GM19351 (cell line): ENCODE results near the gene TBX3.
"Not testable (repeated sequence)": the region's sequence is repeated elsewhere in the genome, so short reads cannot be mapped to it uniquely, and the experiment has no call there.

Experiments used
- ATAC-seq: cut with Tn5 transposase; IDR thresholded peaks from one replicate; pipeline ENCODE4 v1.9.1; 2021; ENCODE audit warnings: mild to moderate bottlenecking, moderate library complexity; ENCODE audit not compliant: unreplicated experiment

The TBX3 gene

DNA sequence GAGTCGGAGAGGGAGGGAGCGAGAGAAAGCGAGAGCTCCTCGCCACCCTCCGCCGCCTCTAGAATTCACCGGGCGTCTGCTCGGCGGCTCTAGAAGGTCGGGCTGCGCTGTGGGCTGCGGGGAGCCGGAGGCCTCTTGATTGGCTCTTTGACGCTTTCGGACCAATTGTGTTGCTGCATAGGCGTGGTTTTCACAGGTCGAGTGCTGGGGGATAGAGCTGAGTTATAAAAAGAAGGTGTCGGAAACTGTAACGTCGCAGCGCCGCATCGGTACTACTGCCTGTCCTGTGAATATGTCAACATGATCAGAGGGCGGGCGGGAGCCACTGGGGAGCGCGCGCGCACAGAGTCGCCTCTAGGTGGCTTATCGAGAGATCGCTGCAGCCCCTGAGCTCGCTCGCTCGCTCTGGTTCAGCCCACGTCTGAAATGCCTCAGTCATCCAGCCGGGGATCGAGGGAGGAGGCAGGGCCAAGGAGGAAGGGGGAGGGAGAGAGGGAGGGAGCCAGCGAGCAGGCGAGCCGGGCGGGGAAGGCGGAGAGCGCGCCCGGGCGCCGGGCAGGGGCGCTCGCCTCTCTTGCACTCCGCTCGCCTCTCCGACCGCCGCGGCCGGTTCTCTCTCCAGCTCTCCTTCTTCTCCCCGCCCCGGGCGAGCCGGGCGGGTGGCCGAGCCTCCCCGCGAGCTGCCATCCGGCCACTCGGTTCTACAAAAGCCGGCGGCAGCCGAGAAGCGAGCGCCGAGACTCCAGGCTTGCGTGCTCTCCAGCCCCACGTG is at the start of gene TBX3:
Gene TBX3 (minus strand): TSS at position 78 of the 772 bp plus-strand sequence. CDS start 975 bp downstream, outside the sequence.
- ATAC-seq, result no peak

DNA sequence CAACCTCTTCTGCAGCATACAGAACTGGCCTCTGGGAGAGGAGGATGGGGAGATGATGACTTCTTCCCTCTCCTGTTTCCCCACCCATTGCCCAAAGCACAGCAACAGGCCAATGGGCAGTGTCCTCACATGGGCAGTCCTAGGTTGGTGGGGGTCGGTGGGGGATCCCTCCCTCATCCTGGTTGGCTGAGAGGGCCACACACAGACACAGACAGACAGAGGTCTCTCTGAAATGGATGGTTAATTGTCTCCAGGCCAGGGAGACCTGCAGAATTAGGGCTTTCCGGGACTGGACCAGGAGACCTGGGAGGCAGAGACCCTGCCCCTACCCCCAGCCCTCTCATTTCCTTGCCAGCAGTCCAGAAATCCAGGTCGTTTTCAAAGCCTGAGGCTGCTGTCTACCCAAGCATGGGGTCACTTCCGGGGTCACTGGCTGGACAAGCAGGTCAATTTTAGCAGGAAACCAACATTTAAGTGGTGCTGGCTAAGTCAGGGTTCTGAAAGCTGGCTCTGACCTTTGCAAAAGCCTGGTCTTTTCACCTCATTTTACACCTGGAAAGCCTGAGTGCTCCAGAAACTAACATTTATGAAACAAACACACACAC is 48.6 kb upstream of the TBX3 start:
- ATAC-seq, result no peak

DNA sequence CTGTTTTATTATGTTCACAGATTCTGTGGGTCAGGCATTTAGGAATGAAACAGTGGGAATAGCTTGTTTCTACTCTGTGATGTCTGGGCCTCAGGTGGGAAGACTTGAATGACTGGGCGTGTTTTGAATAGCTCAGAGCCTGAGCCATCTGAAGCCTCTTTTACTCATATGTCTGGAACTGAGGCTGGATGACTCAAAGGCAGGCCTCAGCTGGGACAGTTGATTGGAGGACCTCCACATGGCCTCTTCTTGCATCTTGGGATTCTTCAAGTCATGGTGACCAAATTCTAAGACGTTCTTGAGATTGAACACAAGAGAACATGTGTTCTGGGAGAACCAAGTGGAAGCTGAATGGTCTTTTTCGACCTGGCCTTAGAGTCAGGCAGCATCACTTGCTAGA is 45.8 kb upstream of the TBX3 start:
- ATAC-seq, result no peak

DNA sequence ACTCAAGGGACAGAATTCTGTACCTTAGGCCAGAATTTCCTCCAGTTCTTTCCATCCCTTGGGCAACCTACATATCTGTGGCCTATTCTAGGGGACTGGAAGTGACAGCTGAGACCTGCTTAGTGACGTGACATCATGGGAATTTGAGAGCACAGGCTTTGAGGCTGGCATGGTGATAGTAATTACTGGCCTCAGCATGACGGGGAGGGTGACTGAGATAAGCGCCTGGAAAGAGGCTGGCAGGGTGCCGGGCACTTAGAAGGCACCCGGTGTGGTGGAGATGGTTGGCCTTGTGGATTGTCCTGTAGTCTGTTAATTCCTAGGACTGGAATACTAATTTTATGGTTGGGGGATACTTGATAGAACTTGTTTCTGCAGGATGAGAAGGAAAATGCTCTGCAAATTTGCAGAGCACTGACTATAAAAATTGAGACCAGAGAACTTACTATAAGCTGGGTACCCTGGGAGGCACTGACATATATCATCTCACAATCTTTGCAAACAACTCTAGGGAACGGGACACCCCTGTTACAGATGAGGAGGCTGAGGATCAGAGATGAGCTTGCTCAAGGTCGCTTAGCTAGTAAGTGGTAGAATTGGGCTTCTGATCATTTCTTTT is 42.2 kb upstream of the TBX3 start:
- no peak for ATAC-seq

DNA sequence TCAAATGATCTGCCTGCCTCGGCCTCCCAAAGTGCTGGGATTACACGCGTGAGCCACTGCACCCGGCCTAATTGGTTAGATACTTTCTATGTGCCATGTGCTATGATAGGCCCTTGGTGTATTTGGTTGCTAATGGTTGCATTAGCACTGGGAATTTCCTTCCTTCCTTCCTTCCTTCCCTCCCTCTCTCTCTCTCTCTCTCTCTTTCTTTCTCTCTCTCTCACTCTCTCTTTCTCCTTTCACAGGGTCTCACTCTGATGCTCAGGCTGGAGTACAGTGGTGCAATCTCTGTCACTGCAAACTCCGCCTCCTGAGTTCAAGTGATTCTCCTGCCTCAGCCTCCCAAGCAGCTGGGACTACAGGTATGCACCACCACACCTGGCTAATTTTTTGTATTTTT is 38.2 kb upstream of the TBX3 start:
- ATAC-seq, result not testable (repeated sequence)

DNA sequence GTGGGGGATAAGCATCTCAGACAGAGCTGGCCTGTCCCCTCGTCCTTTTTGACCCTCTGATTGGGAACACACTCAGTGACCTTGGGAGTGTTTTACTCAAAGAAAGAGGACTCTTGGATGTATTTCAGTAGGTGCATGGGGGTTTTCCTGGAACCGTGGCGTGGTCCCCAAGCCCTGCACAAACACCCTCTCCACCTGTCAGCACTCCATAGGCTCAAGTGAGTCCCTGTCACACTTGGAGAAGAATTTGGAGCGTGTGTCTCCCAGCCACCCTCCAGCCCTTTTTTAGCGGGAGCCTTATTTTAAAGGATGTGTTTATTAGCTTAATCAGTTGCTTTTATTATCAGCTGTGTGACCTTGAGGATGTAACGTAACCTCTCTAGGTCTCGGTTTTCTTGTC is 37.3 kb upstream of the TBX3 start:
- no peak for ATAC-seq

DNA sequence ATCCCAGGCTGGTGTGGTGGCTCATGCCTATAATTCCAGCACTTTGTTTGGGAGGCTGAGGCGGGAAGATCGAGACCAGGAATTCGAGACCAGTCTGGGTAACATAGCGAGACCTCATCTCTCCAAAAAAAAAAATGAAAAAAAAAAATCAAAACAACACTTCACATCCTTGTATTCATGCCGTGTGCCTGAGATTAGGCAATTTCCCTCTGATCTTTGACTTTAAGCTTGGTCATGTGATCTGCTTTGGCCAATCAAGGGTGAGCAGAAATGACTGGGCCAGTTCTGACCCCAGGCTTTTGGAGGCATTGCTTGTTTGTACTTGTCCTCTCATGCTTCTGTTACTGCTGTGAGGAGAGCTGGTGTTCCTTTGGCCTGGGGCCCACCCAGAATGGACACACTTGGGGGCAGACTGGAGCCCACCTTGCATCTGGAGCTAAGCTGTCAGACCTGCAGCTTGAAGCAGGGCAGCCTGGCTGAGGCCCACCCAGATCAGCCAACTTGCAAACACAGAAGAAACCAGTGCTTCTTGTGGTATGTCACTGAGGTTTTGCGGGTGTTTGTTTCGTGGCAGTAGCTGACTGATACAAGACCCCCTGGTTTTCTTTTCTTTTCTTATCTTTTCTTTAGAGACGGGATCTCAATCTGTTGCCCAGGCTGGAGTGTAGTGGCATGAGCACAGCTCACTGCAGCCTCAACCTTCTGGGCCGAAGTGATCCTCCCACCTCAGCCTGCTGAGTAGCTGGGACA is 29.7 kb upstream of the TBX3 start:
- no peak for ATAC-seq

DNA sequence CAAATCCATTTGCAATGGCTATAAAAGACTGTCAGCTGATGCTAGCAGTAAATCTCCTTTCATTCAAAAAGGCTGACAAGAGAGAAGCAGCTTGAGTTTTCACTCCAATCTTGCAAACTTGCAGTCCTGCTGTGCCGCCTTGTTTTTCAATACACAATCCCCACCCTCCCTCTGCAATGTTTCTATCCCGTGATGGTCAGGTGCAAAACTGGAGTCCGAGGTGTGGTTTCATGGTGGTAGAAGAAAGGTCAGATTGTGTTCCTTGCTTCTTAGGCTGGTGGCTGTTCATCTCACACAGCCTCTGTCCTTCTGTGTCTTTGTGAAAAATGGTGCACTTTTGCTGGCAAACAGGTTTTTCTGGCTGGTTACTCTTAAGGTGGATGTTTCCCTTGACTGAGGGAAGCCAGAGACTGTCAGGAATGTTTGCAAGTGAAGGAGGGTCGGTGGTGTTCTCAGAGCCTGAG is 27.7 kb upstream of the TBX3 start:
- no peak for ATAC-seq

DNA sequence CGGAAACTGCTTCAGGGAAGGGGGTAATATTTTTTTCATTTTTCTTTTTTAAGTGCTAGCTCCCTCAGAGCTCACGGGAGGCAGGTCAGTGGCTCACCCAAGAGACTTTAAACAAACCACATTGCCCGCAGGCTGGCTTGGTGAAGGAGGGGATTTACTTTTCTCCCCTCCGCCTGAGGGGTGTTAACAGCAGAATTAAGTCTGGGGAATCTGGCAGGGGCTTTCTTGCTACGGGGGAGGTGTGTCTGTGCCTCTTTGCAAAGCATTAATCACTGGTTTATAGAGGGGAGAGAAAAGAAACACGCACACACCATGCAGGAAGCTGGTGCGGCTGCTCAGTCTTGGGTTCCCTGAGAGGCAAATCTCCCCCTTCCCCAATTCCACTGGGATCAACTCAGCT is 26.2 kb upstream of the TBX3 start:
- no peak for ATAC-seq

DNA sequence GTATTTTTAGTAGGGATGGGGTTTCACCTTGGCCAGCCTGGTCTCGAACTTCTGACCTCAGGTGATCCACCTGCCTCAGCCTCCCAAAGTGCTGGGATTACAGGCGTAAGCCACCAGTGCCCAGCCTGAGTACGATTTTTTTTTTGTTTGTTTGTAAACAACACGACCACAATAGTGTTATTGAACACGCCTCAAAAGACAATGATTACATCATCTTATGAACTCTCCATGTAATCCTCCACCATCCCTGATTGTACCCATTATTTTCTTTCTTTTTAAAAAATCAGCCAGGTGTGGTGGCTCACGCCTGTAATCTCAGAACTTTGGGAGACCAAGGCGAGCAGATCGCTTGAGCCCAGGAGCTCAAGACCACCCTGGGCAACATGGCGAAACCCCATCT is 25.1 kb upstream of the TBX3 start:
- ATAC-seq, result no peak

DNA sequence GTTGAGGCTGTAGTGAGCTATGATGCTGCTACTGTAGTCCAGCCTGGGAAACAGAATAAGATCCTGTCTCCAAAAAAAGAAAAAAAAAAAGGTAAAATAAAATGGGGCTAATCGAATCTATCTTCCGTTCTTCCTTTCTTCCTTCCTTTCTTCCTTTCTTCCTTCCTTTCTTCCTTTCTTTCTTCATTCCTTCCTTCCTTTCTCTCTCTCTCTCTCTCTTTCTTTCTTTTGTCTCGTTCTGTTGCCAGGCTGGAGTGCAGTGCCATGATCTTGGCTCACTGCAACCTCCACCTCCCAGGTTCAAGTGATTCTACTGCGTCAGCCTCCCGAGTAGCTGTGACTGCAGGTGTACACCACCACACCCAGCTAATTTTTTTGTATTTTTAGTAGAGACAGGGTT is 24.6 kb upstream of the TBX3 start:
- ATAC-seq, result not testable (repeated sequence)

DNA sequence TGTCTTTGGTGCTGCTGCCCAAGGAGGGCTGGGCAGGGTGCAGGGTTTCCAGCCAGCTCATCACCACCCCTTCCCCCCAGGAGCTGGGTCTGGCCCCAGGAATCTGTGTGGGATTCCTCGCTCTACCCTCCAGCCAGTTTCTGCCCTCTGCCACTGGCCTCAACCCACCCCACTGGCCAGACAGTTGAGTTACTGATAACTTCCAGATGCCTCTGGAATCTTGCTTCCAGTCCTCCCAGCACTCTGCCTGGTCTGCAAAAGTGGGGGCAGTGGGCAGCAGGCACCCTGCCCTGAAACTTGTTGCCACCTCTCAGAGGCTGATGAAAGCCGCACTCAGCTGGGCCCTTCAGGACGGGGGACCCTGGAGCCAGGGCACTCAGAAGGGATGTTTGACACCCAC is 20.1 kb upstream of the TBX3 start:
- ATAC-seq, result no peak

DNA sequence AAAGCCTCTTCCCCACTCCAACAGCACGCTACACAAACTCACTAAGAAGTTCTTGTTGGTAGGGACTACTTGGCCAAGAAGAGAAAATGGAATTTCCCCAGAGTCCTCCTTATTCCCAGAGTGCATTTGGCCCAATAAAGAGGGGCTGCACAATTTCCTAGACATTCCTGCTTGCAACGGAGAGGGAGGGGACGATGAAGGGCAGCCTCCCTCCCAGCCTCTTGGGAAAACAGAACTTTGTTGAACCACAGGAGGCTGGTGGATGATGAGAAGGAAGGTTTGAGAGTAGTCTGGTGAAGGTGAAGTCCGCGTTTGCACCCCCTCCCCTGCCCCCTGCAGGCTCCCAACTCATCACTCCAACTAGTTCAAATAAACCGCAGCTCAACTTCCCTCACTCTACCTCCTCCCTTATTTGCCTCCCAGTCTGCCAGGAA is 19.1 kb upstream of the TBX3 start:
- no peak for ATAC-seq

DNA sequence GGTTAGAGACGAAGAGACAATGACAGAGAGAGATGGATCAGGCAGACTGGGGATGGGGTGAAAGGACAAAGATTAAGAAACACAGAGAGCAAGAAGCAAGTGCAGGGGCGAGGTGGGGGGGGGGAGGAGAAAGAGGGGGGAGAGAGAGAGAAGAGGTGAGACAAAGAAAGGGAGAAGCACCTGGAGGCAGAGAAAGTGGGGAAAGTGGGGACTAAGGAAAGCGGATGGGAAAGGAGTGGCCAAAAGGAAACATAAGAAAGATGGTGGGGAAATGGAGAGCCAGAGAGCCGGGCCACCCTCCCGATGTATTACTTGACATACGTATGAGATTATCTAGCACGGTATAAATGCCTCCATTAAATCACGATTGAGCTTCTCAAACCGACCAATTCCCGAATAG is 18.5 kb upstream of the TBX3 start:
- no peak for ATAC-seq

DNA sequence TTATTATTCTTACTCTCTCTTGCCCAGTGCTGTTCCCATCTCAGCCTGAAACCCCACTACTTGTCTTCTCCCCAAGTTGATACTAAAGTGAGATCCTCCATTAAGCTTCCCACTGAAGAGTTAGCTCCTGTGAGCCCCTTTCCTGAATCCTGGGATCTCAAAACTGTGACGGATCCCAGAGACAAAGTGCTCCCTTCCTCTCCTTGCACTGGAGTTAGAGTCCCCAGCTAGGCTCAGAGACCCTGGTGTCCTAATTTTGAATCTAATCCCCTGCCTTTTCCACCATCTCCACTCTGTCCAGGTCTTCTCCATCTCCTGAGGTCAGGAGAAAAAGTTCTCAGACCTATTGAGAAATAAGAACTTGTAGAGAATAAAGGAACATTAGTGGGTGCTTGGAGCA is 17.6 kb upstream of the TBX3 start:
- ATAC-seq, result no peak

DNA sequence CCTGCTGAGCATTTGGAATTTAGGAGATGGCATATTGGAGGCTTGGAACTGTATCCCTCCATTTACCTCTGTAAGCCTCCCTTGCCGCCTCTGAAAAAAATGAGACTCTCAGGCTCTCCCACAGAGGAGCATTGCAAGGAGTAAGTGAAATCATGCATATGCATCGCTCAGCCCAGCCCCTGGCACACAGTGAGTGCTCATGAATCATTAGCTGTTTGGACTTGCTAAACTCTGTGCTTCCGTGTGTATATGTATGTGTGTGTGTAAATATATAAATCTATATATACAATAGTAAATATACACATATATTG is 17.1 kb upstream of the TBX3 start:
- ATAC-seq, result no peak

DNA sequence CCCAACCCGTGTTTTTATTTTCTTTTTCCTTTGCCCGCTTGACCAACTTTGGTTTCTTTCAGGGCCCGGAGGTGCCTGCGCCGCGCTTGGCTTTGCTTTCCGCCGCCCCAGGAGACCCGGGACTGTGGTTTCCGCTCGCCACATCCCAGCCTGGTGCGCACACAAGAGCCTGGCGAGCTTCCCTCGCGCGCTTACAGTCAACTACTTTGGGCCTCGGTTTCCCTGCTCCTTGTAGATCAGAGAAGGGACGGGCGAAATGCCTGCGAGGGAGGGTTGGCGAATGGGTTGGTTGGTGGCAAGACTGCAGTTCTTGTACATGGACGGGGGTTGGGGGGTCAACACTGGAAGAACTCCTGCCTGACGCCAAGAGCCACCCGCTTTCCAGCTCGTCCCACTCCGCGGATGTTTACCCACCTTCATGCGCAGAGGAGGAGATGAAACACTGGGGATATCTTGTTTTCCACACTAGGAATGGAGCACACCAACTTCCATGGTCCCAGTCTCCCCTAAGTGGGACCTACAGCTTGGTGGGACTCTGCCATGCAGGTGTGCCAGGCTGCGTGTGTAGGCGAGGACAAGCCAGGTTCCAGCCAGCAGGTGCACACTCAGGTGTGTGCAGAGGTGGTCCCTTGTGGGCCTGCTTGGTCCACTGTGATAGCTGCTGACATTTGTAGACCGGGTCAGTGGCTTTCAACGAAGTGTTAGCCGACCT is 16.6 kb upstream of the TBX3 start:
- ATAC-seq, result no peak

DNA sequence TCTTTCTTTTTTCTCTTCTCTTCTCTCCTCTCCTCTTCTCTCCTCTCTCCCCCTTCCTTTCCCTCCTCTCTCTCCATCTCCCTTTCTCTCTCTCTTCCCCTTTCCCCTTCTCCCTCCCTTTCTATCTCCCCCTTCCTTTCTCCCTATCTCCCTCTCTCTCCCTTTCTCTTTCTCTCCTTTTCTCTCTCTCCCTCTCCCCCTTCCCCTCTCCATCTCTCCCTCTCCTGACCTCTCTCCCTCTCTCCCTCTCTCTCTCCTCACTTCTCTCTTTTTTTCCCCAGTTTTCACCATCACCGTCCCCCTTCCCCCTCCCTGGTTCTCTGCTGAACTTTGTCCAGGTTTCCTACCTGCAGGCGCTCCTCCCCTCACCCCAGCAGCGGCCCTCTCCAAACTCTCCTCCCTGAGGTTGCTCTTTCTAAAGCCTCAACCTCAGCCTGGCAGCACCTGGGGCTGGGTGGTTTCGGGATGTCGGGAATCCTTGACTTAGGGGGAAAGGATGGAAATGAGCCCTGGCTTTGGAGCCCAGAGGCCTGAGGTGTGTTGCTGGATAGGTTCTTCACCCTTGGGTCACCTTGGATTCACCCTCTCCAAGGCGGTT is 14.7 kb upstream of the TBX3 start:
- no peak for ATAC-seq

DNA sequence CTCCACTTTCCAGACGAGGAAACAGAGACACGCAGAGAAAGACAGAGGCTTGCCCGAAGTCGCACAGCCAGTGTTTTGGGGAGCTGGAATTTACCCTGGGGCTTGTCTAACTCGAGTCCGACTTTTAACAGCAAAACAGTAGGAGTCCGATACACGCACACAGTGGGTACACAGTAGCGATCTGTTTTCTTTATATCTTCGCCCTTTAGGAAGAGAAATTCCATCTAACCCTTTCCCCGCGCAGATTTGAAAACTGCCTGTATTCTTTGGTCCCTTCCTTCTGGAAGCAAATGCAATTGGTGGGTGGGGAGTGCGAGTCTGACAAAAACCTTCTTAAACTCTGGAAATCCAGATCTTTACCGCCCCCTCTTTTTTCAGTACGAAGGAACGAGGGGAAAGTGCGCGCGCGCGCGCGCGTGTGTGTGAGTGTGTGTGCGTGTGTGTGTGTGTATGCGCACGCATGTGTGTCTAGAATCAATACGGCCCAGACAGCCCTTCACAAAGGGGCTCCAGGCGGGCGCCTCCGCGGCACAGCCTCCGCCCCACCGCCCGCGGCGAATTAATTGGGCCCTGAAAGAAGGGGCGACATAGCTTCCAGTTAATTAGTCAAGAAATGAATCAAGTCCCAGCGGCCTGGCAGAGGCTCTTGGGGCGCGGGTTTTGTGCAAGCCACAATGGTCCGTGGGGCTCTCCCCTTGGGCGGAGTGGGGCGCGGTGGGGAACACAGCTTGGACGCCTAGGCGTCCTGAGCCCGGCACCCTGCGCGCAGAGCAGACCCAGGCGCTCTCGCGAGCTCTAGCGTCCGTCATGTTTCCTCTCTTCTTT is 14.0 kb upstream of the TBX3 start:
- no peak for ATAC-seq

DNA sequence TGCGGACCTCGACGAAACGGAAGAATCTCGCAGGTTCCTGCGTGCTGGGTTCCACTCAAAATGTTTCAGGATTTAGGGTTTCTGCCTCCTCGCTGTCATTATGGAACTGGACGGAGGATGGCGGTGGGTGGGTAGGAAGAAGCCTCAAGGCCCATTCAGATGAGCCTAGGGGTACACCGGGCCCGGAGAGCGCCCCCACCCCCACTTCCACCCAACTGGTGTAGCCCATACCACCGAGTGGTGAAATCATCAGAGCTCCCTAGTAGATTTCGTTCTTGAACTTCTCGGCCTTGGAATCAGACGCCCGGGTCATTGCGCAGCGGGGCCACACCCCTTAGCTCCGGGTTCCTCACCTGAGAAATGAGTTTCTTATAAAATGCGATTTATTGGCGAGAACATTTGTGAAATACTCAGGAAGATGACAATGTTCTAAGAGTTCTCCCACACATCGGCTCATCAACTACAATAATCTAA is 13.3 kb upstream of the TBX3 start:
- no peak for ATAC-seq
